Measurements from ENCODE around the gene ZNF57.

DNA sequence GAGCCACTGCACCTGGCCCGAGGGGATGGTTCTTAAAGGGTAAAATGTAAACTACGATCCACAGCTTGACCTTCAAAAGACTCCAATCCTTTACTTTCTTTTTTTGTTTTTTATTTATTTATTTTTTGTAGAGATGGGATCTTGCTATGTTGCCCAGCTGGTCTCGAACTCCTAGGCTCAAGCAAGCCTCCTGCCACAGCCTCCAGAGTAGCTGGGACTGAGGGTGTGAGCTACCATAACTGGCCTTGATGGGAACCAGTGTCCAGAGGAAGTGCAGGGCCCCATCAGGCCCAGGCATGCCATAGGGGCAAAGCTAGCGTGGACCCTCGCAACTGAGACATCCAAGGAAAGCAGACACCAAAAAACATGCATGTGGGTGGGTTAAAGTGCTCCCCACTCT is 62.4 kb downstream of the ZNF57 start:
- TF ChIP-seq, protein P1, sequence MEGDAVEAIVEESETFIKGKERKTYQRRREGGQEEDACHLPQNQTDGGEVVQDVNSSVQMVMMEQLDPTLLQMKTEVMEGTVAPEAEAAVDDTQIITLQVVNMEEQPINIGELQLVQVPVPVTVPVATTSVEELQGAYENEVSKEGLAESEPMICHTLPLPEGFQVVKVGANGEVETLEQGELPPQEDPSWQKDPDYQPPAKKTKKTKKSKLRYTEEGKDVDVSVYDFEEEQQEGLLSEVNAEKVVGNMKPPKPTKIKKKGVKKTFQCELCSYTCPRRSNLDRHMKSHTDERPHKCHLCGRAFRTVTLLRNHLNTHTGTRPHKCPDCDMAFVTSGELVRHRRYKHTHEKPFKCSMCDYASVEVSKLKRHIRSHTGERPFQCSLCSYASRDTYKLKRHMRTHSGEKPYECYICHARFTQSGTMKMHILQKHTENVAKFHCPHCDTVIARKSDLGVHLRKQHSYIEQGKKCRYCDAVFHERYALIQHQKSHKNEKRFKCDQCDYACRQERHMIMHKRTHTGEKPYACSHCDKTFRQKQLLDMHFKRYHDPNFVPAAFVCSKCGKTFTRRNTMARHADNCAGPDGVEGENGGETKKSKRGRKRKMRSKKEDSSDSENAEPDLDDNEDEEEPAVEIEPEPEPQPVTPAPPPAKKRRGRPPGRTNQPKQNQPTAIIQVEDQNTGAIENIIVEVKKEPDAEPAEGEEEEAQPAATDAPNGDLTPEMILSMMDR (IDR thresholded peaks at IDR 0.05) = no peak
- TF ChIP-seq POLR2A (IDR thresholded peaks at IDR 0.05) = no peak
